Cardiac fibroblast (primary cell): Measurements from ENCODE around the gene DPP6.

Experiments used
- DNase-seq, 2 donors: peaks; one replicate each; pipeline versions ENCODE4 v3.0.0 to v3.0.0-alpha.2; 2010; ENCODE audit warnings: low read depth in 2 of 2
- H3K4me3 ChIP-seq, 2 donors: replicated peaks in 1 of 2; 1 replicate in 1 of 2; 2 replicates in 1 of 2; pipeline ENCODE4 v1.5.1; 2011; ENCODE audit warnings: low read depth in 2 of 2, low read length in 2 of 2, mild to moderate bottlenecking in 2 of 2, moderate library complexity in 1 of 2
- CTCF ChIP-seq: IDR thresholded peaks from one replicate; pipeline ENCODE4 v1.5.1; 2011; ENCODE audit warnings: low read depth, mild to moderate bottlenecking, low read length, inconsistent platforms

Gene DPP6

GRCh38 chr7:154767821-154768415 lies 715.7 kb downstream of the DPP6 start:
- no peak for TF ChIP-seq CTCF

GRCh38 chr7:154769001-154769400 lies 716.8 kb downstream of the DPP6 start:
- no peak for TF ChIP-seq CTCF
- no peak for DNase-seq

More at GRCh38 chr7:154767821-154768415, 715.7 kb downstream of the DPP6 start:
- DNase-seq = no peak
- no peak overlapping the region for H3K4me3 ChIP-seq

GRCh38 chr7:154769527-154769926 lies 717.3 kb downstream of the DPP6 start:
- no peak for TF ChIP-seq CTCF
- H3K4me3 ChIP-seq = no peak overlapping the region
- no peak for DNase-seq

More at GRCh38 chr7:154769001-154769400, 716.8 kb downstream of the DPP6 start:
- no peak overlapping the region for H3K4me3 ChIP-seq

- no peak for DNase-seq
- TF ChIP-seq CTCF = no peak
- no peak overlapping the region for H3K4me3 ChIP-seq
Measured at GRCh38 chr7:154770361-154770760, 718.2 kb downstream of the DPP6 start.

- no peak overlapping the region for H3K4me3 ChIP-seq
- no peak for DNase-seq
- TF ChIP-seq CTCF = no peak
Measured at GRCh38 chr7:154770962-154771361, 718.8 kb downstream of the DPP6 start.

GRCh38 chr7:154774303-154774969 lies 722.2 kb downstream of the DPP6 start:
- no peak for TF ChIP-seq CTCF
- DNase-seq = no peak
- H3K4me3 ChIP-seq = no peak overlapping the region
